GM19395 (cell line): ENCODE data around the gene RELN.

Source experiments
- ATAC-seq: cut with Tn5 transposase; IDR thresholded peaks from one replicate; pipeline ENCODE4 v1.9.1; 2021; ENCODE audit warnings: mild to moderate bottlenecking, moderate library complexity; ENCODE audit not compliant: unreplicated experiment

Gene RELN

DNA sequence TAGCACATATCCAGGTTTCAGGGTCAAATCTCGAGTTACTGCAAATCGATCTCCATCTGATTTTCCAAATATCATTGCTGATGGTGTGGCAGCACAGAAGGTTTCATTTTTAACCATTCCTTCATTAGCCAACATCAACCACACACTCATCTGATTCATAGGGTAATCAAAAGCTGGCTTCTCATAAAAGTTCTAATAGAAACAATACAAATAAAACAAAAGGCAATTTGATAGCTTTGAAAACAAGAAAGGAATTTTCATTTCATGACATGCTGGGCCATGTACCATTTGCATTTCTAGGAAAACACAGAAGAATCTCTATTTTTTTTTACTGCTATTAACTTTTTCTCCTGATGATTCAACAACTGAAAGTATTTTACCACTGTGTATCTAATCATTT, 395.8 kb downstream of the RELN start:
- ATAC-seq, result no peak

DNA sequence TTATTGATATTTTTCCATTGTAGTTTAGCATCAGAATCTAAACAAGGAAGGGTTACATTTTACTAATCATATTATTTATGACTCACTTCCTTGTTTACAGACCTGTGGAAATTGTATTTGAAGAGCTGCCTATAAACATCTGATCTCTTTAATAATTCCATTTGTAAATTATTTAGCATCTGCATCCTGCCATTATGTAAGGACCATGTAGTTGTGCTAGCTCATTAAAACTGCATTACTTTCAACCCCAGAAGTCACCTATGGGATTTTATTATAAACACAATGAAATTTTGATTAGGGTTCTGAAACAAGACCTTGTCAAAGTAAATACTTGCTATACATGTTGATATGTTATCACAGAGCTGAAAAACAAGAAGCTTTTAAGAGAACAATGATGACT, 396.6 kb downstream of the RELN start:
- no peak for ATAC-seq

DNA sequence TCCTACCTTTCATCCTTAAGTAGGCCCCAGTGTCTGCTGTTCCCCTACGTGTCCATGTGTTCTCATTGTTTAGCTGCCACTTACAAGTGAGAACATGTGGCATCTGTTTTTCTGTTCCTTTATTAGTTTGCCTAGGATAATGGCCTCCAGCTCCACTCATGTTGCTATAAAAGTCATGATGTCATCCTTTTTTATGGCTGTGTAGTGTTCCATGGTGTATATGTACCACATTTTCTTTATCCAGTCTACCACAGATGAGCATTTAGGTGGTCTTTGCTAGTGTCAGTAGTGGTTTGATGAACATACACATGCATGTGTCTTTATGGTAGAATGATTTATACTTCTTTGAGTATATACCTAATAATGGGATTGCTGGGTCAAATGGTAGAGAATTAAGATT, 397.3 kb downstream of the RELN start:
- no peak for ATAC-seq

DNA sequence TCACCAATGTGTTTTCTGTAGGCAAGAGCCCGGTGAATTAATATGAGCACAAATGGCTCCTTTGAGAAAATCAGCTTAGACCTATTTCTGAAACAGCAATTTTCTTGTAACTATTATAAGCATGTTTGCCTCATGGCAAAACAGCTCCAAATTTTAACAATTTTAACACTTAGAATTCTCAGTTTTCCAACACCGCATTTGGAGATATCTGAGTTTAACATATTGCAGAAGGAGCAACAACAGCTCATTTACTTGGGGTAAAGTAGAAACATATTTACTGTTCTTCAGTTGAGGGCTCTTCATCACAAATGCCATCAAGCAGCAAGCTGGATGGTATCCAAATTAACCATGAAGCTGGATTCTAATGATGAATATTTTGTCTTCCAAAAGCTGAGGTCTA, 409.4 kb downstream of the RELN start:
- no peak for ATAC-seq

DNA sequence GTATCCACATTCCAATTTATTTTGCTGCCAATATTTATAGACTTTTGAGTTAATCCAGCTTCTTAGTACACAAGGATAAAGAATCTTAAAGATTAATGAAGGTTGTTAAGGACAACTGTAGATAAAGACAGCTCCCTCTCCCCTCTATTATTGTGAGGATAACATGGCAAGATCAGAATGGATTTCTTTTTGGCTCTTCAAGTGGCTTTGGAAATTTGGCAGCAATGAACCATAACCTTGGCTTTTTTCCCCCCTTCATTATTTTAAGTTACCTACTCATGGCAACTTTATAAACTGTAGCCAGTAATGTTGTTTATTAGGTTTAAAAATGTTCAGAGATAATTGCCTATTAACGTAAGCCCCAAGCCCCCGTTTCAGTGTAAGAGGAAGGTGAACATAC, 412.4 kb downstream of the RELN start:
- ATAC-seq, result no peak

DNA sequence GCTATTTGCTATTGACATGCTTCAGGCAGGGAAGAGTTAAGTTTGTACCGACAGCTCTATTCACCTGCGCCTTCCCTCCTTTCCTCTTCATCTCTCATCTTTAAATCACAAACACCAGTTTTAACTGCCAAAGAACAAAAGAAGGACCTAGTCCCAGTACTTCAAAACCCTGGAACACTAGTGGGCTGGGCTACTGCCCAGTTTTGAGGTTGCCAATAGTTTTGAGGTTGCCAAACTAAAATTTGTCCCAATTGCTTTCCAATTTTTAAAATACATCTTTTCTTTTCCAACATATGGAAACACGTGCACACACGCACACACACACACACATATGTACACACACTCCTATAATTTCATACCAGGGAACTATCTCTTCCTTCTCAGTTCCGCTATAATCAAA, 412.8 kb downstream of the RELN start:
- ATAC-seq, result no peak

DNA sequence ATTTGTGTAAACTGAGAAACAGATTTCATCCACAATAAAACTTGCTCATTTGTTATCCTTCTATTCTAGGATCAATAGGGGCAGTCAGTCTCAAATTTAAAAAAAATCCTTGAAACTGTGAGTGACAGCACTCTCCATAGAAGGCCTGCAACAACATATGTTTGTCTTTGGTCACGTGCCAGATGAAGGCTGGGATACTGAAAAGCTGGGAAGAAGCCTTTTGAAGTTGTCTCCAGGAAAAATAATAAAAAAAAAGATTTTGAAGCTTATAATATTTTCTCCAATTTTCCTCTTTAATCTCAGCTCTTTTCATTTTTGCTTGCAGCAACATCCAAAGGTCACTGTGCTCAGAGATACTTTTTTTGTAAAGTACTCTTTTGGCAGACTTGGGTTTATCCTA, 414.9 kb downstream of the RELN start:
- ATAC-seq, result no peak

DNA sequence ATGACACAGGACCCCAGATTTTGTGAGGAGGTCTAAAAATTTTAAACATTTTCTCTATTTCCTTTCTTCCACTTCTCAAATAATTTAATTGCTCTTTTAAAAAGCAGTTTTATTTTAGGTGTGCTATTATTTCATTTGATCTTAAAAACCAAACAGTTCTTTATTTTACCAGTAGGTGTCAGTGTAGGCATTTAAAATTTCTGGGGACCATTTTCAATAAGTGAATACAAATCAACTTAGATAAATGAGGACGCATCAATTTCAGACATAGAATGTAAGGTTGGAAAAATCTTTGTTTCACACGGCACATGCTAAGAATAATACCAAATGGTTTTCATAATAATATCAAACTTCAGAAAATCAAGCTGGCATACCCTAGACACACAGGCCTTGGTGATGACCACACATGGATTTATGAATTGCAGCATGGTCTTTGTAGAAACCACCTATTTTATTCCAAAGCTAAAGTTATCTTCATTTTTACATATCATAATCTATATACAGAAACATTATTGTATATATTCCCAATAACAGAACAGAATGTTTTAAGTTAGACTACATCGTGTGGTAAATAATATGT, 415.9 kb downstream of the RELN start:
- ATAC-seq, result no peak

DNA sequence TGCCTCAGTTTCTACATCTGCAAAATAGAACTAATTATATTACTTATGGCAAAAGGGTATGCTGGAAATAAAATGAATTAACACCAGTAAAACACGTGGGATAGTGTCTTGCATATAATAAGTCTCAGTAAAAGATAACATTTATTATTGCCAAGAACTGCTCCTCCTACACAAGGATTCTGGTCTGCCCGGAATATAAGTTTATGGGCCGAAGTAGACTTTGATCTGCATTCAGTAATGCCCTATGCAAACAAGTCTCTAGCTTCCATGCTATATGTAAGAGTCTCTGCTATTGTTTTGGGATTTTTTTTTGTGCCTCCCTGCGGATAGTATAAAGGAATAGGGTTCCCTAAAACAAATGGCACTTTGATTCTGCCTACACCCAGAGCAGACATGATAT, 417.9 kb downstream of the RELN start:
- ATAC-seq, result no peak

DNA sequence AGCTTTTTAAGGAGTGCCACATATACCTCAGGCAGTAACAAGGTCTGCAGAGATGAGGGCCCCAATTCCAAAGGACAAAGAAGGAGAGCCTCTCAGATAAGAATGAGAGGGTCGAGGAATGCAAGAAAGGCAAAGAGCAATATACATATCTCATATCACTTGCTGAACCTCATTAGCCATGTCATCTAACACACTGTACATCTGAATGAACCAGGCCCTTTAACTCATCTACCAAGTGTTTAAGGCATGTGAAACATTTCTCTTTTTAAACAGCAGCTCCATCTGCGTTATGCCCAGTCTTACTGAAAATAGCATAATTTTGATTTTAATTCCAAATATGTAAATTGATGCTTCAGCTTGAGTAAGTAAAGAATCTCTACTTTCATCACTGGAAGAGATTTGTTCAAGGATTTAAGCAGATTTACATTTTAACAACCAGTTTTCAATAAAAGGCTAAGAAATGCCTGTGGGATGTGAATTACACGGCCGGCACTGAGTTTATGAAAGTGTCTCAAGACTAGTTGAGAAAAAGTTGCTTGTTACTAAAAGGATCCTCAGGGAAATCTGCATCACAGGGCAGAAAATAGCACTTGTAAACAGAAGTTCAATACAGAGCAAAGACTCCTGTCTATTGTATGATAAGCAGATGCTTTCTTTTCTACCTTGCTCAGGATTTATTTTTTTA, 419.7 kb downstream of the RELN start:
- ATAC-seq, result no peak

DNA sequence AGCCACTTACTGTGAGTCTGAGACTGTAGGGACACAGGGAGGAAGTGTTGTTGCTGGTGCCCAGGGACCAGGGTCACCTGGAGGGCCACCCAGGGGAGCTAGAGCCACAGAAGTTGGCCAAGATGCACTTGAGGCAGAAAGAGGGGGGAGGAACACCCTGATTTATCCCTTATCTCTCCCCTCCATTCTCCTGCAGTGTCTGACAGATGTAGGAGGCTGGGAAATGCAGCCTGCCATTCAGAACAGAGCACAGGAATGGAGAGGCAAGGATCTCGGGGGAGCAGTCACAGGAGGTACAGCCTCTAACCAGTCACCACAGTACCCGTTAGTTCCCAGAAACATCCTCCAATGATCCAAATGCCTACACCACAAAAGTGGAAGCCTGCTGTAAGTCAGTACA, 425.0 kb downstream of the RELN start:
- no peak for ATAC-seq

DNA sequence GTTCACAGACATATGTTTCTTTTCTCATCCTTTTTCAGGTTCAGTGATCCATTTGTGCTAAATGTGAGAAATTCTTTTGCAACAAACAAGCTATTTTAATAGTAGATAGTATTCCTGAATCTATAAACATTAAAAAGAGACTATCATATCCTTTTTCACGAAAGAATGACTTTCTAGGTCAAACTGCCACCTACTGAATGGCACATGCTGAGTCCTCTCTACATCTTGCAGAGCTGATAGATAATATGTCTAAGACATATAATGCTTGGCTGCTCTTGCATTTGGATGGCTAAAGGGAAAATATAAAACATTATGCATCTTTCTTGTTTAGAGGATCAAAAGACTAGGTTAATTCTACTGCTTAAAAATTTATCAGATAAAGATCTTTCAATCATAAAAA, 429.3 kb downstream of the RELN start:
- ATAC-seq, result no peak

DNA sequence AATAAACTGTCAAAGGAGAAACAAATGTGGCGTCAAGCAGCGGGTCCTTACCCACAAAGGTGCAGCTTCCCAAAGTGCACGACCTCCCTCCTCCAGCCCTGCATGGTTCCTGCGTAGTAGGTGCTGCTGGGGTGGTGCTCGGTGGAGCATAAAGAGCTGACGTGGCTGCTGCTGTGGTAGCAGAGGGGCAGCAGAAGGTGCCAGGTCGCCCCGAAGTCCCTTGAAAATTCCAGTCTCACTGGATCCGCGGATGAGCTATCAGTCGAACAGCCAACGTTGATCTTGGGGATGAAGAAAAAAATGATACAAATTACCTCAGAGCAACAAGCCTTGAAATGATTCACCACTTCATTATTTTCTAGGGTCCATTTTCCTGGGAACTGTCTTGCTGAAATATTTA, 438.4 kb downstream of the RELN start:
- ATAC-seq, result no peak

DNA sequence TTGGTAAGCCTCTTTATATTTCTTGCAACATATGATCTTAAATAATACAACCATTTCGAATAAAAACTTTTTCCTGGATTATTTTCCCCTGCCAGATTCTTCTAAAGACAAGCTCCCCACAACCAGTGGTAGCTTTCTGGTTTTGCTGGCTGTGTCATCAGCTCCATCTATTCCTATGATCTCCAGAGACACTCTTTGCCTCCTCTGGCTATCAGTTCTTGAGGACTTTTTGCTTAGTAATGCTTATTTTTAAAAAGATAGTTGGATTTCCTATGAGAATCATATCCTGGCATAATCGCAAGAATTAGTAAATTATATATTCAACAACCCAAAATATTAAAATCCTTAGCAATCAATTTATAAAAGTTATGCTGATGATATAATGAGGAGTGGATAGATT, 439.7 kb downstream of the RELN start:
- no peak for ATAC-seq

DNA sequence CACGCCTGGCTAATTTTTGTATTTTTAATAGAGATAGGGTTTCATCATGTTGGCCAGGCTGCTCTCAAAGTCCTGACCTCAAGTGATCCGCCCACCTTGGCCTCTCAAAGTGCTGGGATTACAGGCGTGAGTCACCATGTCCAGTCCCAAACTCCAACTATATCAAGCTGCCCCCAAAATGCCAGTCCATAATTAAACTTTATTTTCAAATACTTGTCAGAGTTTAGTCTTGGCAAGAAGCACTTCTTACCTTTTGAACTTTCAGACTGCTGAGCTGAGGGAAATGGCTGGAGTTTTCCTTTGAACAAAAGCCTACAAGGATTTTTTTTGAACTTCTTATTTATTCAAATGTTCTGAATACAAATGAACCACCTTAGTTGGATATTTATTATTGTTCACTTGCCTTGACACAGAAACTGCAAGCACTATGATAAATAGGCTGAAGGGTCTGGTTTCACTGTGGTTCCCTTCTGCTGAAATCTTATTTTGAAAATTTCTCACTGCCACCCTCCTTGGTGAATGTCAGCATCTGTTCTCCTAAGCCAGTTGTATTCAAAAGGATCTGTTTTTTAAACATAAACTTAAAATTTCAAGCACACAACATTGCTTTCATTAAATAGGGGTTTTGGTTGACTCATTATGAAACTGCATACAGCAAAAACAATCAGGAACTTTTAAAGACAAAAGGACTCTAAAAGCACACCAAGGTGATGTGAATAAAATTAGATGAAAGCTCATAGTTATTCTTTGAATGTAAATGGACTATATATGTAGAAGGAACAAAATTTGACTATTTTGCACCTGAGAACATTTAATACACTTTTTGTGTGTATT, 441.8 kb downstream of the RELN start:
- peak; percentile 53 for ATAC-seq

DNA sequence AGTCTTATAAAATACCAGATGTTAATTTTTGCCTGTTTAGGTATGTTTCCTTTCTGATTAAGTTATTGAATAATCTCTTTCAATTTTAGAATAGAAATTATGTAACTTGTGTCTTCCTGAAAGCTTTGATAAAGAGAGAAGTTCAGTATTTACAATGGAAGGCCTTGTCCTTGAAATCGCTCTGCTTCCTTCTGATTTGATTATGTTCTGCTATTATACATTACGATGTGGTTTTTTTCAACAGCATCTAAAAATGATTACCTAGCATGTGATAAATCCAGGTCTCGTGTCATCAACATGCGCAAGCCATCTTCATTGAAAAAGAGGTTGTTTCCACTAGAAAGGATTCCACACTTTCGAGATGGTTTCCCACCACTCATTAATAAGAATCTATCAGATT, 447.0 kb downstream of the RELN start:
- no peak for ATAC-seq

DNA sequence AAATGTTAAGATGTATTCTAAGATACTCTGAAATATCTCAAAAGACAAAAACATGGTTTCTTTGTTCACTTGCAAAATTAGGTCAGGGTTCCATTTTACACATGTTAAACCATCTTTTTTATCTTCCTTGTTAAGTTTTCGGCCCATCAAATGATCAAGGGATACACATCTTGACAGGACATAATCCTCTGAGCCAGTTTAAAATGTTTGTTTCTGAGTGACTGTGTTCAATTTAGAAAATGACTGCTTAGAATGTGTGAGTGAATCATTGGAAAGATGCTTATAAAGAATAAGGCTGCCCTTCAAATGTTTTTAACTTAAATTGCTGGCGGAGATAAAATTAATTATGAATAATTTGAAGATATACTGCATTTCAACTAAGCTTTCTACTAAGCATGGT, 447.5 kb downstream of the RELN start:
- ATAC-seq, result no peak

DNA sequence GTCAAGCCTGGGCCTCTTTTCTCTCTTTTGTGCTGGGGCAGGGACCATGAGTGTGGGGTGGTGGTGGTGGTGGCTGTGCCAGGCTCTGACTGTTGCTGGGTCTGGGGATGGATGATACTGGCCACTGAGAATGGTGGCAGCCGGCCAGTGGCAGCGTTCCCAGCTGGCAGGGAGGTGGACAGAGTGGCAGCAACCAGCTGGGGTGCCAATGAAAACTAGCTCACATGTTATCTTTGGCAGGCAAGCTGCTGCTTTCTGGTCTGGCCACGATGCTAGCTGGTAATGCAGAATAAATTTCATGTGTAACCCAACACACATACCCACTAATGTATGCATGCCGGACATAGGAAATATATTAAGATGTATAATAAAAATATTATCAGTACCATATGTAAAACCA, 448.4 kb downstream of the RELN start:
- no peak for ATAC-seq

DNA sequence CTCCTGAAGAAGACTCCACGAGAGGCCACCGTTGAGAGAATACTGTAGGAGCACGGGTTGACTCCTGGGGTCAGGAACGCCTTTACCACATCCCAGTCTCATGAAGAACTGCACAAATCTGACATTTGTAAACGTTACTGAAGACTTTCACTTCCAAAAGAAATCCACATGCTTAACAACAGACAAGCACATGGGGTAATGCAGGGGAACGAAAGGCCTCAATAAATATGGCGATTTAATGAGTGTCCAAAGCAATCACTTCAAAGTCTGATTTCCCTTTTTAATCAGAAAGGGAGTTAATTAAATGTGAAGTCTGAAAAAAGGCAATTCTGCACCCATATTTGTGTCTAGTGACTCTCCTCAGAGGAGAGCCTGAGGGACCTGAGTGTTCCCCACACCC, 449.1 kb downstream of the RELN start:
- ATAC-seq, result no peak

DNA sequence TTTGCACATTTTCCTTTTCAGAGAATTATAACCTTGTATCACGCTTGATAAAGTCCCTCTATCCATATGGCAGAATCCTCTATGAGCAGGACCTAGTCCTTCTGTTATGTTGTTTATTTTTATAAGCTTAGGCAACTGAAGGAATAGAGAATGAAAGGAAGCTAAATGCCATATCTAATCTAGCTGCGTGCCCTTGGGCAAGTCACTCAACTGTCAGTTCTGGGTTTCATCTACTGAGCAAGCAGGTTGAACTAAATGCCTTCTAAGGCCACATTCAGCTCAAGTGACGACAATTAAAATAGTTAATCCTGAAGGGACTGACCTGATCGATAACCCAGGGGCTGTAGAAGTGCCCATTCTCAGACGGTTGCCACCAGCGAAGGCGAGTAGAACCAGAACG, 449.6 kb downstream of the RELN start:
- no peak for ATAC-seq

DNA sequence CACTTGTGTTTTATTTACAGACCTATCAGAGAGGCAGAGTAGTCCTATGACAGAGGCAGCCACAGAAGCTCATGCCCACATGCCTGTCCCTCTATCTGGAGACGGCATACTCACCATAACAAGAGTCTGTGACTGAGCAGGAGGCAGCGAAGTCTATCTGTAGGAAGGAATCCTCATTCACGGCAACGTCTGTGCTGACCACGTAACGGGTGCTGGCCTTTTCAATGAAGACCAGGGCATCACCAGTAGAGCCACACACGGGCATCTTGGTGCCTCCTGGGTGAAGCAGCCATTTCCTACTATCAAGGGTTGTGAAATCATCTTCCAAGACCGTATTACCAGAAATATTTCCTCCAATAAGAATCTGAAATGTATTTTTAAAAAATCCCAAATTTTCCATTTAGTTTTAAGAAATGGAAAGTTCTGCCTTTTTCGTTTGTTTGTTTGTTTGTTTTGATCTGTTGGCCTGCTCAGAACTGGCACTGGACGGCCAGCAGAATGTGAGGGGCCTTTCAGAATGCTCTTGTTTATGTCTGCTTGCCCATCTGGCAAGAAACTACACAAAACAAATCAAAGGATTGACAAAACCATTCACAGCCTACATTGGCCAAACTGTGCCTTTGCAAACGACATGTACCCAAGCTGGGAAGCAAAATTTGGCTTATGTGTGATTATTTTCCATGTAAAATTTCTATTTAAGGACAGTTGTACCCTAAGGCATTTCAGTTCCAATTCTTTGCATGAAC, 450.3 kb downstream of the RELN start:
- no peak for ATAC-seq

DNA sequence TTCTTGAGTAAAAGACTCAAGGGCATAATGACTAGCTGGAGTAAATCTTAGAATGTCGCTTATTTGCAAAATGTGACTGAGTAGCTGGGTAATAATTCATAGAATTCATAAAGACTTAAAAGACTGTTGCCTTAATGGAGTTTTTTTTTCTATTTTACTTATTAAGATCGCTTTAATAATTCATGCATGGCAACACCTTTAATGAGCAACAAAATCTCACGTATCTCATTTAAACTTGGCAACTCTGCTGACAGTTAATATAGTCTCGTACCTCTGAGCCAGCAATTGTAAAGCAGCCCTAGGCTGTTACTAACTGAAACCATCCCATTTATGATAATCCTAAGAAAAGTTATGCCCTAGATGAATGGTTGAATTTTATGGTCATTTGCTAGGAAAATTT, 455.7 kb downstream of the RELN start:
- no peak for ATAC-seq
